ENCODE measurements around the gene ZNF500.
A peak's percentile ranks its signal among the peaks of the same experiment; 100 is the strongest.
"Not testable (repeated sequence)": the region's sequence is repeated elsewhere in the genome, so short reads cannot be mapped to it uniquely, and the experiment has no call there.

Gene ZNF500

DNA sequence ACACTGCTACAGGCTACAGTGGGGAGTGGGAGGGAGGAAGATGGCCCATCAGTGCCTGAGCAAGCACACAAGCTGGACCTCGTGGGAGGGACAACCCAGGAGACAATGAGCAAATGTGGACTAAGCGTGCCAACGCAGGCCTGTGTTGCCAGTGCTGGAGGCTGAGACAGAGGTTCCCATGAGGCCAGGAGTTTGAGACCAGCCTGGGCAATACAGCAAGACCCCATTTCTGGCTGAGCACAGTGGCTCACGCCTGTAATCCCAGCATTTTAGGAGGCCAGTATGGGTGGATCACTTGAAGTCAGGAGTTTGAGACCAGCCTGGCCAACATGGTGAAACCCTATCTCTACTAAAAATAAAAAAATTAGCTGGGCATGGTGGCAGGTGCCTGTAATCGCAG lies 28.6 kb downstream of the ZNF500 start:
- DNase-seq: not testable (repeated sequence)

DNA sequence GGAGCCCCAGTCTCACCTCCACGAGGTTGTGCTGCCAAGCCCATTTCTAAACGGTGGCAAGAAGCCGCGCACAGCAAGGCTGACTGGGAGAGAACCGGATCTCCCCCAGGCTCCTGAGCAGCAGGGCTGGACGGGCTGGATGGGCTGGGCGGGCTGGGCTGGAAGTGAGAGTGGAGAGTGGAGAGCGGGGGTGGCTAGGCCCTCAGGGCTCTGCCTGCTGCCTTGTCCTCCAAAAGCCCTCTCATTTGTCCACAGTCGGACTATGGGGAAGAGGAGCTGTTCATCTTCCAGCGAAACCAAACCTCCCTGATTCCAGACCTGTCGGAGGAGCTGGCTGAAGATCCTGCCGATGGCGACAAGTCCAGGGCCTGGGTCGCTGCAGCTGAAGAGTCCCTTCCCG lies 29.4 kb downstream of the ZNF500 start:
- no peak for DNase-seq

DNA sequence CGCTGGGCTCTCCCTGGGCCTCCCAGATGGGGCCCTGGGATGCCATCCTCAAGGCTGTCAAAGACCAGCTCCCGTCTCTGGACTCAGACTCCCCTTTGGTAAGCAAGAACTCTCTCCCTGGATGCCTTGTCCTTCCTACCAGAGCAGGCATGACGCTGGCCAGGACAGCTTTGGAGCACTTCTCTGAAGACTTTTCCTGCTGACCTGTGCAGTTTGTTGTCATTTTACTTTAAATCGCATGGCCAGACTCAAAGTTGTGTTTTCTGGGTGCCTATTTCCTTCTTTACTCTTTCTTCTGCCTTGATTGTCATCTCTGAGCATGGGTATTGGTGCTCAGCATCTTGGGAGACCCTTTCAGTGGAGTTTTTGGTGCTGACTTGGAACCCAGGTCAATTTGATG lies 30.4 kb downstream of the ZNF500 start:
- DNase-seq: no peak

DNA sequence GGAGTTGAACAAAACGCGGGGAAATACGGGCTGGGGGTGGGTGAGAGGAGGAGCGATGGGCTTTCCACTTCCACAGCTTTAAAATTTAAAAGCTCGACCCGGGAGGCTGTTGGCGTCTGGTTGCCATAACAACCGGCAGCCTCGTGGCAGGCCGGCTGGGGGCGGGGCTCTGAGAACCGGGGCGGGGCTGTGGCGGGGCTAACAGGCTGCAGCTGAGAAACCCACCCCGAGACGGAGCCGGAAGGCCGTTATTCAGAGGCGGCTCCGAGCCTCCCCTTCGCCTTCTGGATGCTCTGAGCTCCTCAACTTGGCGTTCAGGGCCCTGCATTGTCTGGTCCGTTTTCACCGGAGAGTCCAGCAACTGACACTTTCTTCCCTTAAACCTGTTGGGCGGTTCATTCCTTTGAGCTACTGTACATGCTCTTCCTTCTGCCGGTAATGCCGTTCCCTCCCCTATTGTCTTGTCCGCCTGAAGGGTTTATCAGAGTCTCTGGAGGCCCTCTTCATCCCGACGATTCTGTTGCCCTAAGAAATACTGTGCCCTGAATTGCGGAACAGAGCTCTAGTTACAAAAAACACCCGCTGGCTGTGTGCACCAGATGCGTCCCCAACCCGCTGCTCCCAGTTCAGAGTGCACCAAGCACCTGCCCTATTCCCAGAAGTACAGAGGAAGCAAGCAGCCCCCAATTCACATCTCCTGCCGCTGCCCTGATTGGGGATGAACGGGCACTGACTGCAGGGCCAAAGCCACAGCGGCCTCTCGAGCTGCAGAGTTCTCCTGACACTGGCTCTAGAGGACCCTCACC lies 32.0 kb downstream of the ZNF500 start:
- peak; percentile 93 to 94 for DNase-seq

DNA sequence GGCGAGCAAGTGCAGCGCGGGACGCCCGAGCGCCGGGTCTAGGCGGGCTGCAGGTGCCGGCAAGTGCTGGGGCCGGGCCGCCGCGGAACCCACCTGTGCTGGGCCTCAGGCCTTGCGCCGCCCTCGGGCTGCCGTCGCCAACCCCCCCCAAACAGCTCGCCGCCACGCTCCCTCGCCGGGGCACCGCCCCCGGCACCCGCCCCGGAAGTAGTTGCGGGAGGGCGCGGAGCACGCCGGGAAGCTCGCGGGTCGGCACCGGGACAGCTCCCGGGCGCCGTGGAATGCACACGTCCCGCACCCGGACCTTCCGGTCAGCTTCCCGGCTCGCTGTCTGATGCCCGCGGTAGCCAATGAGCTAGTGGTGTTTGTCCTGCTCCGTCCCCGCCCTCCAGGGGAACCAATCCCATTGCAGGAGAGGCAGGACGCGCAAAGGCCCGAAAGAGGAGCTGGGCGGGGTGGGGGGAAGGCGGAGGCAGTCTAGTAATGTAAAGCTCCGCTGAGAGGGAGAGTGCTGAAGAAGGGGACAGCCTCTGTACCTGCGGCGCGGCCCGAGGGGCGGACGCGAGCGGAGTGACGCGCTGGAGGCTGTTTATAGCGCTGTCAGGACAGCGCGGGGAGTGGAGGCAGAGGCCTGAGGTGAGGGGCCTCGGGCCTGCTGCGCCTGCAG lies 32.8 kb downstream of the ZNF500 start, which contains the start of the genes ANKS3 and DNAAF8:
TSS of gene ANKS3 (minus strand) at position 209 of the 667 bp plus-strand sequence. CDS start 4,122 bp downstream, outside the sequence.
TSS of gene DNAAF8 (plus strand) at position 475 of the 667 bp plus-strand sequence. CDS start 1,978 bp downstream, outside the sequence.
- DNase-seq: peak; percentile 79 to 81

DNA sequence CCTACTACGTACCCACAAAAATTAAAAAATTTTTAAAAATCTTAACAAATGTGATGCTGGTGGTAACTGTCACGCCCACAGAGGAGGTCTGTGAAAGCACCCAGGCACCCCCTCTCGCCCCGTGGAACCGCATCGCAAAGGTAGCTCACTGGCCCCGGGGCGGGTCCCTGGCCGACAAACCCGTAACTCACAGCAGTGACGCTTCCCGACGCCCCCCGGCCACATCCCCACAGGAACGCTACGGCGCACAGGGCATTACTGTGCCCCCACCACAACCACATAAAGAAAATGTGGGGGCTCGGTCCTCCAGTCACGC lies 33.3 kb downstream of the ZNF500 start:
- no peak for DNase-seq

DNA sequence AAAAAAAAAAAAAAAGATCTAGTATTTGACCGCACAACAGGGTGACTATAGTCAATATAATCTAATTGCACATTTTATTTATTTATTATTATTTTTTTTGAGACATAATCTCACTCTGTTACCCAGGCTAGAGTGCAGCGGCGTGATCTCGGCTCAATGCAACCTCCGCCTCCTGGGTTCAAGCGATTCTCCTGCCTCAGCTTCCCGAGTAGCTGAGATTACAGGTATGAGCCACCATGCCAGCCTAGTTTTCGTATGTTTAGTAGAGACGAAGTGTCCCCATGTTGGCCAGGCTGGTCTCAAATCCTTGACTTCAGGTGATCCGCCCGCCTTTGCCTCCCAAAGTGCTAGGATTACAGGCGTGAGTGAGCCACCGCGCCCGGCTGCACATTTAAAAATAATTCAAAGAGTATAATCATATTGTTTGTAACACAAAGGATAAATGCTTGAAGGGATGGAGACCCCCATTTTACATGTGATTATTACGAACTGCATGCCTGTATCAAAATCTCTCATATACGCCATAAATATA lies 33.7 kb downstream of the ZNF500 start:
- no peak for DNase-seq

DNA sequence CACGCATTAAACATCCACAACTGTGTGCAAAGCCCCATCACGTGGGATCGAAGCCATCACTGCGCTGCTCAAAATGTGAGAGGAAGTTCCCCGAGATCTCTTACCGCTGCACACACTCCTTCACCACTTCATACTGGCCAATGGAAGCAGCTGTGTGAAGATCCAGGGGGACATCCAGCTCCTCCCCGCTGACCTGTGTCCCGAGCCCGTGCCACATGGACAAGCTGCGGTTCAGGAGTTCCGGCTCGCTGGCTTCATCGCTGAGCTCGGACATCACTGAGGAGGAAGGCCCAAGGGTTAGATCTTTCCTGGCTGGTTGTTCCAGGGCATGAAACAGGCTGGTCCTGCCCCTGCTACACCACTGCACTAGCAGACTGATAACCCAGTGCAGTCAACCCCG lies 37.1 kb downstream of the ZNF500 start:
- no peak for DNase-seq

DNA sequence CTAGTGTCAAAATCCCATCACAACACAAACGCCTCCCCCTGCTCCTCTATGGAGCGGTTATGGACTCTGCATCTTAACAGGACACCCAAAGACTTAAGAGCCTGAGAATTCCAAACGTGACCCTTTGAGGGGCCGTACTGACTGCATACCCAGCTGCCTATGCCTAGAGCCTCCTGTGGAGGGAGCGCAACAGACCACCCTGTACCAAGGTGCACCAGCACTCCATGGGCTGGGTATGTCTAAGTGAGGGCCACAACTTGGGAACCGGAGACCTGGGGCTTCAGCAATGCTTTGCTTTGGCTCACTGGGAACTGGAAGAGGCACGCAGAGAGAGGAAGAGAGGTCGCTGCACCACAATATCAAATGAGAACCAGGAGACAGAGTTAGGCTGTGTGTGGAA lies 38.3 kb downstream of the ZNF500 start:
- DNase-seq: no peak

DNA sequence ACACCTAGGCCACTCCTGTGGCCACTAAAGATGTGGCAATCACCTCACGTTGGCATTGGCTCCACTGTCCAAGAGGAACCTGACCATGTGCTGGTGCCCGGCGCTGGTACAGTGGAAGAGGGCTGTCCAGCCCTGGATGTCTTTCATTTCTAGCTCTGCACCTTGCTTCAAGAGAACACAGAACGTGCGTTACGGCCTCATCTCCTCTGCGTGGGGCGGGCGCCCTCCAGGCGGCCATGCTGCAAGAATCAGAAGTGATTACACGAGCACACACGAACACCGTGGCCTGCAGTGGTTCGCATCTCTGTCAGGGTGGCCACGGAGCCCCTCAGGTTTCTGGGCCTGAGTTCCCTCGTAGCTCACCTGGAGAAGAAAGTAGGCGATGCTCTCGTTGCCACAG lies 40.3 kb downstream of the ZNF500 start:
- no peak for DNase-seq

DNA sequence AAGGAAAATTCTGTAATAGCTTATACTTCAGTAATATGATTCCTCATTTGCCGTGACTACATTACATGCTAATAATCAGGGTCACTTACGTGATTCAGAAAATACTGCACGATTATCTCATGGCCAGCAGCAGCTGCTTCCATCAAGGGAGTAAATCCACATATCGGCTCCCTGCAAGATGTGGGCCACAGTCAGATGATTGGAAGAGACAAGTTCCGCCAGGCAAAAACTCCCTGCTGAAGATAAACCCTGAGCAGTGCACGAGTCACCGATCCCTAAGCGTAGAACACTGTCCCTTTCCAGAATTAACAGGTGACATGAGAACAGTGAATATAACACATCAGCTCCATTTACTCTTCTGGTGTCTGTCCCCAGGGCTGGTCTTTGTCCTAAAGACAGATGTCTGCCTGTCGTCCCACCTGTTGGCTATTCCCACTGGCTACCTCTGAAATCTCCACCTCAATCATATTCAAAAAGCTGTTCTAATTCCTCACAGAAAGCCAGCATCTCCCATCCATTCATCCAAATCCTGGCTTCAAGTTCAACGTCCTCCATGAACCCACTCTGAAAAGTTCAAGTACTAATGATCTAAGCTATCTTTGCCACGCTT lies 42.2 kb downstream of the ZNF500 start:
- DNase-seq: no peak

DNA sequence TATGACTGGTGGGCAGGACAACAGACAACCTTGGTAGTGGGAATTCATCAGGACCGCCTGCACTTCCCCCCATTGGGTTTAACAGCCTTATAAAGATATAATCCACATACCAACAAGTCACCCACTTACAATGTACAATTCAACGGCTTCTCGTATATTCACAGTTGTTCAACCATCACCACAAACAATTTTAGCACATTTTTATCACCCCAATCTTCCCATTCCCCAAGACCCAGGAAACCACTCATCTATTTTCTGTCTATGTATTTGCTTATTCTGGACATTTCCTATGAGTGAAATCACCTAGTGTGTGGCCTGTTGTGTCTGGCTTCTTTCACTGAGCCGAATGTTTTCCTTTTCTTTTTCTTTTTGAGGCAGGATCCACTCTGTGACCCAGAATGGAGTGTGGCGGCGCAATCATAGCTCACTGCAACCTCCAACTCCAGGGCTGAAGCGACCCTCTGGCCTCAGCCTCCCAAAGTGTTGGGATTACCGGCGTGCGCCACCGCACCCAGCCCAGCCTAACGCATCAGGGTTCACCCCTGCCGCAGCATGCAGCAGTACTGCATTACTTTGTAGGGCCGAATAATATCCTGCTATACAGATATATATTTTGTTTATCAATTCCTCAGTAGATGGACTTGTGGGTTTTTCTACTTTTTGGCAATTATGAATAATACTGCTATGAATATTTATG lies 43.7 kb downstream of the ZNF500 start:
- no peak for DNase-seq

DNA sequence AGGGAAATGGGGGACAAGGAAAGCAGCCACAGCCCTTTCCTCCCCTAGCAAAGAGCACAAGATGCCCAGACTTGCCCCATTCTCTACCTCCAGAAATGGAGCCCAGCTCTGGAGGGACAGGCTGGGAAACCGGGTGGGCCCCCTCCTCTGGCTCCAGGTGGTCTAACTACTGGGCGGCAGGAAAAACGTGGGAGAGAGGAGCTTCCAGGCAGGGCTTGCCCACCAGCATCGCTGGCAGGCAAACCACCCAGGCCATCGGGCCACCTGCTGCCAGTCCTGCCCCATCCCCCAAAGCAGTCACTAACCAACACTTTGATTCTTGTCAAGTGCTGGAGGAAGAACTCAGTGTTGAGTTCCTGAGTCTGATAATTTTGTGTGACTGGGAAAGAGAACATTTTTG lies 48.5 kb downstream of the ZNF500 start:
- no peak for DNase-seq

DNA sequence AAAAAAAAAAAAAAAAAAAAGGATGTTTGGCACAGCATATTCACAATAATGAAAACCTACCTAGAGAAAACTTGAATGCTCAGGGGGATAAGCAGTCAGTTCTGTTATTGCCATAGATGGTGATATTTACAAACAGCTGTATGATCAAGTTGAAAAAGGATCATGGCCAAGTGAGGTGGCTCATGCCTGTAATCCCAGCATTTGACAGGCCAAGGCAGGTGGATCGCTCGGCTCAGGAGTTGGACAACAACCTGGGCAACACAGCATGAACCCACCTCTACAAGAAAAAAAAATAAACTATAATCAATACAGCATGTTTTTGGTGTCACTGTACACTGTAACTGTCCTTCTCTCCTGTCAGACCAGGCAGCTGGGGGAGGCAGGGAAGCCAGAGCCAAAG lies 52.0 kb downstream of the ZNF500 start:
- DNase-seq: no peak

DNA sequence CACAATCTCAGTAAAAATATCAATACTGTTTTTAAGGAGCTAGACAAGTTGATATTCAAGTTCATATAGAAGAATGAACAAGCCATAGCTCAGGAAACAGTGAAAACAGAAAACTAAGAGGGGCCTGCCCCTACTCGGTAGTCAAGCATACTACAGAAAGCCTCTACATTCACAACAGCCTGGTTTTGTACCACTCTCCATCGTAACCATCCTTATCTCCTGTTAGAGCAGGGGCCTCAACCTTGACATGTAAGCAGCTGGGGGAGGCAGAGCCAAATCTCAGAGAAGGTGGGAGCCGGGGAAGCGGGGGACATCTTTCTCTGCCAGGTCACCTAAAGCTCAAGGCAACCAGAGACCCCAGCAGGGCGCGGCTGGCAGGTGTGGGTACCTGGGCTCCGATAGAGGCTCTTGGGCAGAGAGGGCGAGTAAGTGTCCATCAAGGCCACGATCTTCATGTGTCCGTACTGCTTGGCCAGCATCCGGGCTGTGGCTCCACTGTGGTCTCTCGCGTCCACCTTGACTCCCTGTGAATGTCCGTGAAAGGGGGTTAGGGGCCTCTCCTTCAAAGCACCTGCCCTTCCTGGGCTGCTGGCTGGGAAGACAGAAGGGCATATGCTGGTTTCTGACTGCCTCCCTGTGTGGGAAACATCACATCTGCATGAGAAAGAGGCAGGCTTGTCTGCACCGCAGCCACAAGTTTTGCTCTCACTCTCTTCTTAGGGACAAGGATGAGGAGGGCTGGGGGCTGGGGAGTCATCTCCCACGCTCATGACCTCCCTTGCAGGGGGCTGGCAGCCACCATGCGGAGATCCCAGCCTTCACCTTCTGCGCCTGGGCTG lies 53.1 kb downstream of the ZNF500 start:
- DNase-seq: no peak

DNA sequence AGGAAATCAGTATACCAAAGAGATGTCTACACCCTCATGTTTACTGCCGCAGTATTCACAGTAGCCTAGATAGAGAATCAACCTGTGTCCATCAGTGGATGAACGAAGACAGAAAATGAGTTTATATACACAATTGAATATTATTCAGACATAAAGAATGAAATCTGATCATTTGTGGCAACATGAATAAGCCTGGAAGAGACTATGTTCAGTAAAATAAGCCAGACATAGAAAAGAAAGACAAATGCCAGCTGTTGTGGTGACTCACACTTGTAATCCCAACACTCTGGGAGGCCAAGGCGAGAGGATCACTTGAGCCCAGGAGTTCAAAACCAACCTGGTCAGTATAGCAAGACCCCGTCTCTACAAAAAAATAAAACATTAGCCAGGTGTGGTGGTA lies 57.5 kb downstream of the ZNF500 start:
- no peak for DNase-seq

DNA sequence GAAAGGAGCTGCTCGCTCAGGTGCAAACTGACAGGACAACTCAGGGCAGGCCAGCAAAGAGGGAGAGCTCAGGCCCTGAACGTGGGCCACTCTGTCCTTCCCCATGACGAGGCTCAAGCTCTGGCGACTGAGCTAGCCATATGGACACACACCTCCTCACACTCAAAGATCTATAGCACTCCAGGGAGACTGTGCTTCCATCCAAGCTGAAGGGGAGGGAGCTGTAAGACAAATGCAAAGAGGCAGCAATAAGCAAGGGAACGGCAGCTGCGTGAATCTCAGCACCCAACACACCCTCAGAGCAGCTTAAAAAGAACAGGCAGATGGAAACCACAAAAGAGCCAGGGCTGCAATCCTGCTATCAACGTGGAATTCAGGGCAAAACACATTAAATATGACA lies 60.1 kb downstream of the ZNF500 start:
- no peak for DNase-seq

DNA sequence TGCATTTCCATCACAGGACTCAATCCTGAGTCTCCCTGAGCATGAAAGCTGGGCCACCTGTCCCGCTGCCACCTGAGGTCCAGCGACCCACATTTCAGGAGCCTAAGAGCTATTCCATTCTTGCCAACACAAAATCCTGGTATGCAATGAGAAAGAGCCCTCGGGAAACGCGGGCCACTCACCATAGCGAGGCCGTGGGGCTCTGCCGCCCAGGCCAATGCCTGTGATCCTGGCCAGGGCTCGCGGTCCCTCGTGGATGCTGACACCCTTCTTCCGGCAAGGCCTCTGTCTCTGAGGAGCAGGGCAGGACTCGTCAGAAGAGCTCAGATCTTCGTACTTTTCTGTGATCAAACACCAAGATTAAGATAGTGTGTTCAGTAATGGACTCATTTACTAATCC lies 62.0 kb downstream of the ZNF500 start:
- no peak for DNase-seq

DNA sequence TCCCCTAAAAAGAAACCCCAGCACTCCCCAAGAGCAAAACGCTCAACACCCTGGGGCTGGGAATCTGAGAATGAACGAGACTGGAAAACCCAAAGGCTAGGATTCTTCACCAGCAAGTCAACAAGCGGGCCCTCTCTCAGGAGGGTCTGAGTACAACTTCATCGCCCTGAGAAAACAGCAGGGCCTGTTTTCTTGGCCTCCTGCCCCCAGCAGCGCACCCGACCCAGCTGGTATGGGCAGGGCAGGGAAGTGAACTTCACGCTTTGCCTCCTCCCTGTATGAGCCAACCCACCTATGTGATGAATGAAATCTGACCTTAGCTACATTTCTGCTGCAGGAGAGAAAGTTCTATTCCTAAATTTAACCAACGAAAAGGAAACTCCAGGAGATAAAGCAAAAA lies 62.5 kb downstream of the ZNF500 start:
- no peak for DNase-seq

DNA sequence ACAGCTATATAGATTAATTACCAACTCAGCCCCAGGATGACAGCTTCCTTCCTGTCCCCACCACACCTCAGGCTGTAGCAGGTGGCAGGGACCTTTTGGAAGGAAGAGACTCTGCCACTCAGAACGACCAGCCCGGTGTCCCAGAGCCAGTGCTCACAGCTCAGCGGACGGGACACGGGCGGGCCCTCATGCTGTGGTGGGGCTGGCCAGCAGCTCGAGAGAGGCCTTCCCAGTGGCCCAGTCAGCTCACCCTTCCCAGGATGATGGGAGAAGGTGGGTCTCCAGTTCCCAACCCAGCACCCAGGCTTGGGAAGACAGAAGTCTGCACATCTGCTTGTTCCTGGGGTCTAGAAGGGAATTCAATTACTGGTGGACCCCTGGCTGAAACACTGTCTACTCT lies 63.1 kb downstream of the ZNF500 start:
- DNase-seq: no peak

DNA sequence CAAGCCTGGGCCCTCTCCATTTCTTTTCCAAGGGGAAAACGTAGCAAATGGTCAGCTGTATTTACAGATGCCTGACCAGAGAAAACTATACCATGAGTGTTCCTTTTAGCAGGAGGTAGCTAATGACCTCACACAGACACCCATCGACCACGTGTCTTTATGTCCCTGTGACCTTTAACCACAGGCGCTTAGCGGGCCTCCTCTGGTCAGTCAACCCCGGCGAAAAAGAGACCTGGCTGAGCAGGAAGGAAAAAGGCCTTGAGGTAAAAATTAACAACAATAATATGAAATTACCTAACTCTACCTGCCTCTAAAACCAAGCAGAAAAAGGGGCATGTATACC lies 64.5 kb downstream of the ZNF500 start:
- DNase-seq: no peak

DNA sequence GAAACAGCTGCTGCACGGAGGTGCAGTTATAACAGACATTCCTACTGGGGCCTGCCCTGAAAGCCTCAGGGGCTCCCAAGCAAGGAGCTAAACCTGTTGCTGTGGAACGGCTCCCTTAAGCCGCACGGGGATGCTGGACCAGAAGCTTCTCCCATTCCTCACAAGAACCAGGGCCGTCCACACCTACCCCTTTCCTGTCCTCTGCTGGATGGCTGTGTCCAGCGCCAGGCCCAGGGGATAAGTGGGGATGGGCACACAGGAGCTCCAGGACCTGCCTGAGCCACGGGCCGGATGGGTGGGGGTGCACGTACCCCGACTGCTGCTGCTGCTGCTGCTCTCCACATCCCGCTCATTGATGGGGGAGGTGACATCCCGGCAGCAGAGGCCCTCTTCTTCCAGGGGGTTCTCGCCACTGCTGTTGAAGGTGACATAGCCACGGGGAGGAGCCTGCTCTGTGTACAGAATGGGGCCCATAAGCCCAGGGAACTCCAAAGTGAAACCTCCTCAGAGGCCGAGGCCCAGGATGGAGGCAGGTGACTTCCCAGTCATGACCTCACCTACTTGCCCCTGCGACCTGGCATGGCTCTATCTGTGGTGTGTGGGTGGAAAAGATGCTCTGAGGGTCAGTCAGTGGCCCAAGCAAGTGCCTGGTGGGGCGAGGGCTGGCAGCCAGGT lies 65.0 kb downstream of the ZNF500 start:
- DNase-seq: no peak
